Adipose tissue (tissue), 3 donors: ENCODE measurements around the gene ECI1. TPM values are rescaled to one million over a fixed set of nuclear protein-coding genes. Genes with fewer than 3 reads are reported as not detected.
A peak's percentile ranks its signal among the peaks of the same experiment; 100 is the strongest.

Source experiments
- H3K27ac ChIP-seq: one replicate; pipeline ENCODE4 v1.5.1; 2013; ENCODE audit warnings: low read depth, low read length
- WGBS, 3 donors: extraction: QIAGEN DNeasy Blood & Tissue Kit; methylation state at CpG; one replicate each; pipeline ENCODE4 v1.1.7; 2013; 5-methylcytosine and 5-hydroxymethylcytosine counted together
- polyA plus RNA-seq, 3 donors: library from polyadenylated mRNA; stranded (reverse); fragments of 200-250 nt; gene quantifications; one replicate each; pipeline ENCODE4 v1.2.3, GENCODE V29; 2013
- donor health status: healthy with polysubstance abuse.
- donor health status: Bipolar disorder and iron deficiency.
- donor health status: healthy.

Gene ECI1
- polyA plus RNA-seq, 3 donors = 56.0 to 126 (median 72.3) TPM

DNA sequence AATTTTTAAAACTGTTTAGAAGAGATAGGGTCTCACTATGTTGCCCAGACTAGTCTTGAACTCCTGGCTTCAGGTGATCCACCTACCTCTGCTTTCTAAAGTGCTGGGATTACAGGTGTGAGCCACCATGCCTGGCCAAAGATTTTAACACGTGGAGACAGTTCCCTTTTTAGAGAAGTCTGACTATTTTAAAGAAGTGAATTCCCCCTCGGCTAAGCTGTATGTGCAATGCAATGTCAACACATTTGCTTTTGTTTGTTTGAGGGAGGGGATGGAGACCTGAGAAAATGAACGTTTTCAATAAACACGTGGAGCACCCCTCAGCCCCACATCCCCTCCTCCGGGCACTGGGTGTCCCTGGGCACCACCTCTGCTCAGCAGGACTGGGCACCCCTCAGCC, 30.9 kb upstream of the ECI1 start:
- 73 to 74% (median 73%) methylated on average over 5 of the region's 5 CpGs for whole genome bisulfite sequencing, 3 donors
- no peak overlapping the region for H3K27ac ChIP-seq

GRCh38 chr16:2280981-2281542, 29.7 kb upstream of the ECI1 start:
- 79 to 86% (median 84%) methylated on average over 24 of the region's 24 CpGs for WGBS, 3 donors
- no peak overlapping the region for H3K27ac ChIP-seq

DNA sequence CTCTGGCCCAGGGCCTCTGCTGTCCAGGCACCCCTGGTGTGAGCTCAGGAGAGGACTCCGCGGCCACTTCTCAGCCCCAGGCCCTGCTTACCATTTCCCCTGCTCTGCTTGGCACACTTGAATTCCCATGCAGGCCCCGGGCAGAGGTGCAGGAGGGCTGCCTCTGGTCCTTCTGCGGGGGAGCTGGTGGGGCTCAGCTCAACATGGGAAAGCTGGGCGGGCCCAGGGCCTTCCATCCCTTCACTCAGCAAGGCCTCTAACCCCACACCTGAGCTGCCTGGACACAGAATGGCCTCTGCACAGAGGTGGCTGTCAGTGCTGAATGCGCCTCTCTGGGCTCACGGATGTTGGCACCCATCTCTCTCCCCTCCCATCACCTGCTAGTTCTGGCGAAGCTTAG, 29.1 kb upstream of the ECI1 start:
- H3K27ac ChIP-seq = no peak overlapping the region
- 93 to 94% (median 94%) methylated on average over 8 of the region's 8 CpGs for WGBS, 3 donors

GRCh38 chr16:2278956-2279800, 27.8 kb upstream of the ECI1 start:
- H3K27ac ChIP-seq = no peak overlapping the region
- WGBS, 3 donors = 88 to 90% (median 90%) methylated on average over 26 of the region's 26 CpGs

DNA sequence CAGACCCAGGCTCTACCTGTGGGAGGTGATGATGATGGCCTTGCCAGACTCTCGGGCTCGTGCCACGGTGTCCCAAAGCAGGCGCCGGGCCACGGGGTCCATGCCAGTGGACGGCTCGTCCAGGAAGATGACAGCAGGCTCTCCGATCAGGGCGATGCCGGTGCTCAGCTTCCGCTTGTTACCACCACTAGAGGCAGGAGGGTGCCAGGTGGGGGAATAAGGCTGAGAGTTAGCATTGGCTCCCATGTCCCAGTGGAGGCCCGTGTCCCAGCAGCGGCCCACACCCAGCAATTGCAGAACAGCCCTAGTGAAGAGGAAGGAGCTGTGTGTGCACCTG, 26.9 kb upstream of the ECI1 start:
- 85 to 89% (median 85%) methylated on average over 14 of the region's 14 CpGs for WGBS, 3 donors
- H3K27ac ChIP-seq = no peak overlapping the region

DNA sequence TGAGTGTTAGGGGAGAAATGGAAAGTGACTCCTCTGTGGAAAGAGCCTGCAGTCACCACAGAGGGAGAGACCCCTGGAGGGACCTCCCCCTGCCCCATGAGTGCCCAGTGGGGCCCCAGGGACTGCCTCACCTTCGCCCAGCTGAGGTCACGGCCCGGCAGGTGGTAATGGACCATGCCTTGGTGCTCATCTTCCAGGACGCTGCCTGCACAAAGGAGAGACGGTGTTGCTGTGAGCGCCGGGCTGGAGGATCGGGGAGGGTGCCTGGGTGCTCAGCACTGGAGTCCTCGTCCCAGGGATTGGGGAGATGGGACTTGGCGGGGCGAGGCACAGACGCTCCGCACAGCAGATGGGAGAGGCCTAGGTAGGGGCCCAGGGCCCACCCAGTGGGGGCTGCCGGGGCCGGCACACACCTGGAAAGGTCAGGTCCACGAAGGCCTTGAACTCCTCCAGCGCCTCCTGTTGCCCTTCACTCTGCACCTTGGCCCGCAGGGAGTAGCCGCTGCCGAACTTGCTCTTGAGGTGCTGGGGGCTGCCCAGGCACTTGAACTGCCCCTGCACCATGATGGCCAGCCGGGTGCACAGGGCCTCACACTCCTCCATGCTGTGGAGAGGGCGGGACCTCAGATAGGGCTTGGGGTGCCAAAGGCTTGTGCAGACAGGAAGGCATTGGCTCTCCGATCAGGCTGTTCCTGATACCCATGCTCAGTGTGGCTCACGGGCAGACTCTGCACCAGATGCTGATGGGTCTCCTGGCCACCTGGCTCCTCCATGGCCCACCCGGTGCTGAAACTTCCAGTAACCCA, 26.3 kb upstream of the ECI1 start:
- WGBS, 3 donors = 91 to 94% (median 91%) methylated on average over 25 of the region's 25 CpGs
- no peak overlapping the region for H3K27ac ChIP-seq

GRCh38 chr16:2276368-2277195, 25.2 kb upstream of the ECI1 start:
- 74 to 83% (median 80%) methylated on average over 26 of the region's 26 CpGs for WGBS, 3 donors
- no peak overlapping the region for H3K27ac ChIP-seq

- 72 to 81% (median 79%) methylated on average over 29 to 30 of the region's 30 CpGs for WGBS, 3 donors
- no peak overlapping the region for H3K27ac ChIP-seq
Observed at GRCh38 chr16:2275476-2276367, 24.3 kb upstream of the ECI1 start.

DNA sequence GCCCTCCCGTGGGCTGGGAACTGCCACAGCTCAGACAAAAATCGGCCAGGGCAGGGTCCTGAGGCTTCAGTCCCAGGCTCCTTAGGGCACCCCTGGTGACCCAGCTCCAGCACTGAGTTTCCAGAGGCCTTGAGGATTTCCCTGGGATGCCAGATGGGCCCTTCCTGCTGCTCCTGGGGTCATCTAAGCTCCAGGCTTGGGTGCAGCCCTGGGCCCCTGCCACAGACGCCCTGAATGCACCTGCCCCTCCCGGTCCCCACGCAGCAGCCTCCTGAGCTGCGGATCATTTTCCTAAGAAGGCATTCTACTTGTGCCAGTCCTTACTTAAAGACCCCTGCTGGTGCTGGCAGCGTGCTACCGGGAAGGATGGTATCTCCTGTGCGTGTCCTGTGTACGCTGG, 22.5 kb upstream of the ECI1 start:
- H3K27ac ChIP-seq = no peak overlapping the region
- WGBS, 3 donors = 70 to 89% (median 83%) methylated on average over 10 of the region's 10 CpGs

GRCh38 chr16:2273484-2273883, 22.1 kb upstream of the ECI1 start:
- 77 to 82% (median 78%) methylated on average over 16 of the region's 16 CpGs for whole genome bisulfite sequencing, 3 donors

GRCh38 chr16:2271848-2272461, 20.6 kb upstream of the ECI1 start:
- 89 to 94% (median 91%) methylated on average over 14 of the region's 14 CpGs for WGBS, 3 donors
- H3K27ac ChIP-seq = no peak overlapping the region

More at GRCh38 chr16:2273484-2273883, 22.1 kb upstream of the ECI1 start:
- H3K27ac ChIP-seq = no peak overlapping the region

- H3K27ac ChIP-seq = no peak overlapping the region
- WGBS, 3 donors = 85 to 91% (median 90%) methylated on average over 13 to 15 of the region's 15 CpGs
Observed at GRCh38 chr16:2270588-2271470, 19.4 kb upstream of the ECI1 start.

- no peak overlapping the region for H3K27ac ChIP-seq
- 86 to 92% (median 87%) methylated on average over 9 of the region's 9 CpGs for WGBS, 3 donors
Observed at GRCh38 chr16:2270070-2270462, 18.7 kb upstream of the ECI1 start.

- peak within 1 kb of the TSS; percentile 60 for H3K27ac ChIP-seq
- 0 to 1% (median 1%) methylated on average over 71 to 85 of the region's 88 CpGs for whole genome bisulfite sequencing, 3 donors
Observed at GRCh38 chr16:2267913-2268666, 16.7 kb upstream of the ECI1 start, which contains the start of gene RNPS1. Gene RNPS1, minus strand, starts transcription at chr16:2268126. Its CDS starts 3,483 bp downstream, at chr16:2264643.

- 0 to 1% (median 0%) methylated on average over 40 to 54 of the region's 54 CpGs for WGBS, 3 donors
- H3K27ac ChIP-seq = peak overlapping the region; percentile 60
Observed at GRCh38 chr16:2267505-2267912, 16.1 kb upstream of the ECI1 start.
